Left ventricle myocardium inferior (tissue), 1 donor: ENCODE results near the gene PSMB7. TPM values are rescaled to one million over a fixed set of nuclear protein-coding genes. Genes with fewer than 3 reads are reported as not detected.
A peak's percentile ranks its signal among the peaks of the same experiment; 100 is the strongest.

Experiments
- DNase-seq: peaks from one replicate; pipeline ENCODE4 v3.0.0-alpha.2; 2020
- H3K27ac ChIP-seq: fragments of 200-600 bp; replicated peaks from 2 replicates; pipeline ENCODE4 v1.8.0; 2021
- H3K27me3 ChIP-seq: fragments of 200-600 bp; 2 replicates; pipeline ENCODE4 v1.8.0; 2021; ENCODE audit warnings: low read depth
- H3K36me3 ChIP-seq: fragments of 200-600 bp; 2 replicates; pipeline ENCODE4 v1.8.0; 2021
- H3K4me1 ChIP-seq: fragments of 200-600 bp; 2 replicates; pipeline ENCODE4 v1.8.0; 2021
- H3K4me3 ChIP-seq: fragments of 200-600 bp; 2 replicates; pipeline ENCODE4 v1.8.0; 2021; ENCODE audit warnings: mild to moderate bottlenecking, moderate library complexity
- H3K9me3 ChIP-seq: fragments of 200-600 bp; replicated peaks from 2 replicates; pipeline ENCODE4 v1.8.0; 2021
- intact Hi-C: fragments of 100-400 bp; cut with micrococcal nuclease; formaldehyde crosslinking; loops from one replicate; pipeline ENCODE4 v1.11.0; 2022
- total RNA-seq: library from RNA; stranded (reverse); fragmentation: NEBNext Ultra II Directional; extraction: Animal tissue kit (Norgen Biotek cat#: 25700); gene quantifications from one replicate; pipeline ENCODE4 v1.2.1, GENCODE V29; 2021
- TF ChIP-seq, protein P1 (sequence below): fragments of 200-600 bp; IDR thresholded peaks from 2 replicates; pipeline ENCODE4 v1.8.0; 2021; ENCODE audit warnings: antibody characterized with exemption, mild to moderate bottlenecking, borderline replicate concordance
- donor health status: DM: no; HTN: yes; CAD: no; lungs with severe emphysema.

The PSMB7 gene
- total RNA-seq, 1 donor from 2014 or later, result 159 TPM

DNA sequence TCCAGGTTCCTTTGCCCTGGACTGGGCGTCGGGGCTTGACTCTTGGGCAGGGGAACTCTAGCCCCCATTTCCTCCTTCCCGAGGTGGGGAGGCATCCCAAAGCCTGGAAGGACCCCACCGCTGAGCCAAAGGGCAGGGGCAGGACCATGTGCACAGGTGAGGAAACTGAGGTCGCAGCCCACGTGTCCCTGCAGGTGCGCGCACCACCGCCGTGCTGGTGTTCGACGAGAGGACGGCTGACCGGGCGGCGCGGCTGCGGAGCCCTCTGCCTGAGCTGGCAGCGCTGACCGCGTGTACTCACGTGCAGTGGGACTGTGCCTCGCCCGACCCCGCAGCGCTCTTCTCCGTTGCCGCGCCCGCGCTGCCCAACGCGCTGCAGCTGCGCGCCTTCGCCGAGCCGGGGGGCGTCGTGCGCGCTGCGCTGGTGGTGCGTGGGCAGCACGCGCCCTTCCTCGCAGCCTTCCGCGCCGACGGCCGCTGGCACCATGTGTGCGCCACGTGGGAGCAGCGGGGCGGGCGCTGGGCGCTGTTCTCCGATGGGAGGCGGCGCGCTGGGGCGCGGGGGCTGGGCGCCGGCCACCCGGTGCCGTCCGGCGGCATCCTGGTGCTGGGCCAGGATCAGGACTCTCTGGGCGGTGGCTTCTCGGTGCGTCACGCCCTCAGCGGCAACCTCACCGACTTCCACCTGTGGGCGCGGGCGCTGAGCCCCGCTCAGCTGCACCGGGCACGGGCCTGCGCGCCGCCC, 37.8 kb upstream of the PSMB7 start:
- TF ChIP-seq, protein P1, sequence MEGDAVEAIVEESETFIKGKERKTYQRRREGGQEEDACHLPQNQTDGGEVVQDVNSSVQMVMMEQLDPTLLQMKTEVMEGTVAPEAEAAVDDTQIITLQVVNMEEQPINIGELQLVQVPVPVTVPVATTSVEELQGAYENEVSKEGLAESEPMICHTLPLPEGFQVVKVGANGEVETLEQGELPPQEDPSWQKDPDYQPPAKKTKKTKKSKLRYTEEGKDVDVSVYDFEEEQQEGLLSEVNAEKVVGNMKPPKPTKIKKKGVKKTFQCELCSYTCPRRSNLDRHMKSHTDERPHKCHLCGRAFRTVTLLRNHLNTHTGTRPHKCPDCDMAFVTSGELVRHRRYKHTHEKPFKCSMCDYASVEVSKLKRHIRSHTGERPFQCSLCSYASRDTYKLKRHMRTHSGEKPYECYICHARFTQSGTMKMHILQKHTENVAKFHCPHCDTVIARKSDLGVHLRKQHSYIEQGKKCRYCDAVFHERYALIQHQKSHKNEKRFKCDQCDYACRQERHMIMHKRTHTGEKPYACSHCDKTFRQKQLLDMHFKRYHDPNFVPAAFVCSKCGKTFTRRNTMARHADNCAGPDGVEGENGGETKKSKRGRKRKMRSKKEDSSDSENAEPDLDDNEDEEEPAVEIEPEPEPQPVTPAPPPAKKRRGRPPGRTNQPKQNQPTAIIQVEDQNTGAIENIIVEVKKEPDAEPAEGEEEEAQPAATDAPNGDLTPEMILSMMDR, result no peak
- Histone ChIP-seq H3K4me1 (peaks cover 22% of the 10 kb centered on the region), H3K9me3 (no peaks in the 10 kb centered on the region), H3K4me3 (peak overlapping the region; percentile 51), H3K36me3 (no peaks in the 10 kb centered on the region), H3K27ac (no peak overlapping the region), H3K27me3 (peaks cover 69% of the 10 kb centered on the region)
- intact Hi-C loops, result no loop called here
- no peak for DNase-seq

DNA sequence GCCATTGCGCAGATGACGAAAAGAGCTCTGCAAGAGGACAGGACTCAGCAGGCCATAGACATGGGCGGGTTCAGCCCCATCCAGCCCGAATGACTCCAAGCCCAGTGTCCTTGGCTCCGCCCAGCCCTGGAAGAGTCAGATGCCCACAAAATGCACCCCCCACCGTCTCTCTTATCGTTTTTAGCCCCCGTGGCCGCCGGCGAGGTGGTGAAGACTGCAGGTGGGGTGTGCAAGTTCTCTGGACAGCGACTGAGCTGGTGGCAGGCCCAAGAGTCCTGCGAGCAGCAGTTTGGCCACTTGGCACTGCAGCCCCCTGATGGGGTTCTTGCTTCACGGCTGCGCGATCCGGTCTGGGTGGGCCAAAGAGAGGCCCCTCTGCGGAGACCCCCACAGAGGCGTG, 37.1 kb upstream of the PSMB7 start:
- H3K4me3 ChIP-seq, result no peak overlapping the region
- intact Hi-C loops, result no loop called here
- H3K27me3 ChIP-seq, result peaks cover 74% of the 10 kb centered on the region
- peaks cover 27% of the 10 kb centered on the region for H3K4me1 ChIP-seq
- TF ChIP-seq, protein P1, result no peak
- DNase-seq, result no peak
- H3K27ac ChIP-seq, result no peak overlapping the region
- no peaks in the 10 kb centered on the region for H3K9me3 ChIP-seq
- H3K36me3 ChIP-seq, result no peaks in the 10 kb centered on the region

DNA sequence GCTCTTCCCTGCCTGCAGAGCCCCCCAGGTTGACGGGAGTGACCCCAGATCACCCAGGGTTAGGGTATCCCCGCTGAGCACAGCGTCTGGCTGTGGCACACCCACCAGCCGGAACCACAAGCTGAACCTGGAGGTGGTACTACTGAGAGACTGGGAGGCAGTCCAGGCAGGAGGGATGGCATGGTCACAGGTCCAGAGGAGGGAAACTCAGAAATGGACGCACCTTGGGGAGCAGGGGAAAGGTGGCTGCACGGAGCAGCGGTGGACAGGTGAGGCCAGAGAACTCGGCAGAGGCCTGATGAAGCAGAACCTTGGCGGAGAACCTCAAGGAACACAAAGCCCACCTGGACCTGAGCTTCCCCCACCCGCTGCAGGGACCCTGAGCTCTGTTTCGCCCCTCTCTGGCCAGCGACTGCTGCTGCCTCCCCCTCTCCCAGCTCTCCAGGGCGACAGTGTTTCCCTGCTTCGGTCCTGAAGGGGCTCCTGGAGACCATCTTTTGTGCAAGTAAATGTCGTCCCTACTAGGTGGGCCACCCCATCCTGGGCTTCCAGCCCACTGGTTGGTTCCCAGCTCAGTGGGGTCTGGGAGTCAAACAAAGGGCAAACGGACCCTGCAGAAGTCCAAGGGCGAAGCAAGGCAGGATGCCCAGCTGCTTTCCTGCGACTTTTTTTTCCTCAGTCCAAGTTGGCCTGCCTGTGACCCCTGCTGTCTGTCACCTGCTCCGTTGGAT, 35.9 kb upstream of the PSMB7 start:
- H3K4me3 ChIP-seq, result peak overlapping the region; percentile 25
- TF ChIP-seq, protein P1, result no peak
- no peak overlapping the region for H3K27ac ChIP-seq
- peaks cover 29% of the 10 kb centered on the region for H3K4me1 ChIP-seq
- DNase-seq, result no peak
- H3K27me3 ChIP-seq, result peaks cover 74% of the 10 kb centered on the region
- H3K9me3 ChIP-seq, result no peaks in the 10 kb centered on the region
- no peaks in the 10 kb centered on the region for H3K36me3 ChIP-seq
- intact Hi-C loops, result no loop called here

DNA sequence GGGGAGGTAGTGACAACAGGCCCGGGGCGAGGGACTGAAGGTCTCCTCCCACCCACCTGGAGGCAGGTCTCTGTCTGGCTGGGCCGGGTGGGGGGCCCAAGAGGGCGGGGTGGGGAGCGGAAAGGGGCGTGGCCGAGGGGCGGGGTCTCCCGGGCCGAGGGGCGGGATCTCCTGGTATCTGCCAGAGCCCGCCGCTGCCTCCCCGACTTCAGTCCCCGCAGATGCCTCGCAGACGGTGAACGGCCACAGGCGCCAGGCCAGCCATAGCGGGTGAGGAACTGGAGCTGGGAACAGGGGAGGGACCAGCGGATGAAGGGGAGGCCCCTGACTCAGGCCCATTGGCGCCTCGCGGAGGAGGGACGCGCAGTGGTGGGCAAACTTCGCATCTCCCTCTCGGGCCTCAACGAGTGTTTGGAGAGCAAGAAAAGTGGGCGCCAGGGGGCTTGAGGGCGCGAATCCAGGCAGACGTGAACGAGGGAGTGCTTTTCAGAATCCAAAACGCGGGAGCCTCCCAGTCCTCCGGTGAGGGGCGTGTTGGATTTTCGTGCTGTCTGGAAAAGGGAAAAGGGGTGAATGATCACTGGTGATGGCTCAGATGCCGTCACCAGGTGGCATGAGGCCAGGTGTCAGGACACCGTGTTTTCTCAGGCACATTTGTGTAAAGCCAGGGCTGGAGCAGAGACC, 35.1 kb upstream of the PSMB7 start, which contains the start of gene ADGRD2:
TSS of gene ADGRD2 (plus strand) at position 211 of the 684 bp plus-strand sequence. CDS start 1,216 bp downstream, outside the sequence.
- no peak for DNase-seq
- intact Hi-C loops, result no loop called here
- peak within 1 kb of the TSS; percentile 25 for H3K4me3 ChIP-seq
- H3K4me1 ChIP-seq, result peaks cover 29% of the 10 kb centered on the region
- H3K36me3 ChIP-seq, result no peaks in the 10 kb centered on the region
- TF ChIP-seq, protein P1, result no peak
- H3K27ac ChIP-seq, result no peak within 1 kb of the TSS
- H3K27me3 ChIP-seq, result peaks cover 74% of the 10 kb centered on the region
- H3K9me3 ChIP-seq, result no peaks in the 10 kb centered on the region

DNA sequence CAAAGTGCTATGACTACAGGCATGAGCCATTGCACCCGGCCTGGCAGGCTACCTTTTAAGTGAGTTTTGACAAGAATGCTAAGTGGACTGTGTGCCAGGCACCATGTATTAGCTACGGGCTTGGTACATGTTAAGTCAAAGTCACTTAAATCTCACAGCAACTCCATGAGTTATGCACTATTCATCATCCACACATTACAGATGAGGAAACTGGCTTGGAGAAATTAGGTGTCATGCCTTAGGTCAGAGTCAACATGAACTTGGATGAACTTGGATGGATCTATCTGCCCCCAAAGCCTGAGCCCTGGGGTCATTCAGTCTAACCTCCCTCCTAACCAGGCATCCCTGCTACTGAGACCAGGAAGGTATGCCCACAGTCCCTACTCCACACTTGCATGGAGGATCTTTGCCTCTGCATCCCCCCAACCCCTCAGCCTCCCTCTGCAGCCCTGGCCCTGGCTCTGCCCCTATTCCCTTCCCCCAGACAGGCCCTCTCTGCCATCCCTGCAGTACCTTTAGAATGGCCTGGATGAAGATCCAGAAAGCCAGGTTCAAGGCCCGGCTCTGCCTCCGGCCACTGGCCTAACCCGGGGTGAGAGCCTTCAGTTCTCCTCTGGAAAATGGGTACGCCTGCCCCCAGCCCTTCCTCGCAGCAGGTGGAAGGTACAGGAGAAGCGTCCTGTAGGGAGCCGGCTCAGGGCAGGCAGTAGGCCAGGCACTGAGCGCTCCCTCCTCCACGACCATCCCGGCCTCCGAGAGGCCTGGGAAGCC, 34.3 kb upstream of the PSMB7 start:
- H3K4me3 ChIP-seq, result no peak overlapping the region

More for the DNA sequence above, 34.3 kb upstream of the PSMB7 start:
- no peak for DNase-seq
- Histone ChIP-seq H3K27me3 (peaks cover 69% of the 10 kb centered on the region), H3K4me1 (peaks cover 29% of the 10 kb centered on the region), H3K27ac (no peak overlapping the region), H3K36me3 (no peaks in the 10 kb centered on the region), H3K9me3 (no peaks in the 10 kb centered on the region)
- intact Hi-C loops, result no loop called here
- TF ChIP-seq, protein P1, result no peak
